GM18499 (cell line): ENCODE data around the gene TNF.

ENCODE experiments used
- ATAC-seq: cut with Tn5 transposase; IDR thresholded peaks from one replicate; pipeline ENCODE4 v1.9.1; 2021; ENCODE audit warnings: moderate number of reproducible peaks; ENCODE audit not compliant: insufficient read depth, unreplicated experiment

Gene TNF

DNA sequence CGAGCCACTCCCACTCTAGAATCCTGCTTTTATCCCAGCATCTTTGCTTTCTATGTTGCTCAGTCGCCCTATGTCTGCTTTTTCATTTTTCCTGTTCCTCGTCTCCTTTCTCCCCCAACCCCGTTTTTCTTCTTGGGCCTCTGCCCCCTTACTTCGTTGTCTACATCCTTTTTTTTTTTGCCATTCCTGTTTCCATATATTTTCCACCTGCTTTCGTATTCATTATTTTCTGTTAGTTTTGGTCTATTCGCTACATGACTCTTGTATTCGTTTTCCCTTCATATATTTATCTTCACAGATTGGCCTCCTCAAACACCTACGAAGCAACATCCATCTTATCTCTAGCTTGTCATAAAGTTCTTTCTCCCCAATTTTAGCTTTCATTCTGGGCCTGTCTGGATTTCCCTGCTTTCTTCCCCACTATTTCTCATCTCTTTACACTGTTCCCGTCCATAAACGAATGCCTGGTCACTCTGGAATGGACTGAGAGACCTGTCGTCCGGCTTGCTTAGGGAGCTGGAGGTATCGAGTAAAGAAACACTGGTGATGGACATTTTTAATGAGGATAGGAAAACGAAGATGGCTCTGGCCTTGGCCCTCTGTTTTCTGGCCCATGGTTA is 46.1 kb downstream of the TNF start:
- no peak for ATAC-seq

DNA sequence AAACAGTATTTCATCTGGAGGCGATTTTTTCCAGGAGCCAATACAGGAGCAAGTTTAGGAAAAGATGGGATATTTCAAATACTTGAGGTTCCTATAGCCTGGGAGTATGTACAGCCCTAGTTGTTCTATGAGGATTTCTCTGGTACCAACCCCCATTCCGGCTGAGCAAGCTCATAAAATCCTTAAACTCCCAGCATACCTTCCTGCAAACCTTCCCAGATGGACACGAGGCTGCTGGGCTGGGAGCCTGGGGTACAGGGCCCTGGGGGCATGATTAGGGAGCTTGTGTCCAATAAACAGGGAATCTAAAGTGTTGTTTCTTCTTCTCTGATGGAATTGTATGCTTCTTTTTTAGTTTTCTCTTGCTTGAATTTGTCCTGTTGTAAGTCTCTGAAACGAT is 46.6 kb downstream of the TNF start:
- no peak for ATAC-seq

- ATAC-seq = no peak
Measured at GRCh38 chr6:31622684-31623091, 47.3 kb downstream of the TNF start.

GRCh38 chr6:31624070-31624469 is 48.7 kb downstream of the TNF start:
- no peak for ATAC-seq

DNA sequence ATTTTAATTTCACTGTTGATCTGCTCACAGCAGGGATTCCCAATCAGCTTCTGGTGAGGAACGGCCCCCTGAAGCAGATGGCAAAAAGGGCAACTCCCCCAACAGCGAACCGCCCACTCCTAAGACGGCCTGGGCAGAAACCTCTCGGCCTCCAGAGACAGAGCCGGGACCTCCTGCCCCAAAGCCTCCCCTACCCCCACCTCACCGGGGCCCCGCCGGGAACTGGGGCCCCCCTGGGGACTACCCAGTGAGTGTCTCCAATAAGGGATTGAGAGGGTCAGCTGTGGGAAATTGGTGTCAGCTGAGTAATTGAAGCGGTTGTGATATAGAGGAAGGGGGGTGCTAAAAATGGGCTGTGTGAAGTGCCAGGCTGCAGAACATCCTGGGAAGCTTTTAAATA is 51.6 kb downstream of the TNF start:
- ATAC-seq = no peak

- ATAC-seq = no peak
Measured at GRCh38 chr6:31627690-31628287, 52.4 kb downstream of the TNF start.
